Fibroblast of gingiva (primary cell): Measurements from ENCODE around the gene THOC3.
"Not testable (repeated sequence)": the region's sequence is repeated elsewhere in the genome, so short reads cannot be mapped to it uniquely, and the experiment has no call there.

Experiments used
- DNase-seq: peaks from one replicate; pipeline ENCODE4 v3.0.0-alpha.2; 2011; ENCODE audit warnings: low read depth

THOC3 gene

DNA sequence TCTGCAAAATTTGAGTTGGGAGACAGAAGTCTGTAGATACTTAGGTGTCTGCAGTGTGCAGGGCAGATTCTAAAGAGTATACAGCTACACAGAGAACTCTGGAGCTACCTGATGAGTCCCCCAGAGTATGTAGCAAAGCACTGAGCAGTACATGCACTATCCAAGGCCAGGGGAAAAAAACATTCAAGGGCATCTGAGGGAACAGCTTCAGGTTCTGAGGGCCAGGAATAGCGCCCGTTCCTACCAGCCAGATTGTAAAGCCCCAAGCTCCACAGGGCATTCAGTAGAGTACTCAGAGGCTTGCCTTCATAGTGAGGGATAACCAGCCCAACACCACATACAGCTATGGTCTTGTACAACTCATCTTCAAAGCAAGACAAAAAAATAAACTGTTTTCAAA lies 27.5 kb downstream of the THOC3 start:
- not testable (repeated sequence) for DNase-seq

GRCh38 chr5:175938489-175938888 lies 29.6 kb downstream of the THOC3 start:
- not testable (repeated sequence) for DNase-seq

- DNase-seq: not testable (repeated sequence)
These were observed 39.4 kb downstream of the THOC3 start for GRCh38 chr5:175928752-175929151.

DNA sequence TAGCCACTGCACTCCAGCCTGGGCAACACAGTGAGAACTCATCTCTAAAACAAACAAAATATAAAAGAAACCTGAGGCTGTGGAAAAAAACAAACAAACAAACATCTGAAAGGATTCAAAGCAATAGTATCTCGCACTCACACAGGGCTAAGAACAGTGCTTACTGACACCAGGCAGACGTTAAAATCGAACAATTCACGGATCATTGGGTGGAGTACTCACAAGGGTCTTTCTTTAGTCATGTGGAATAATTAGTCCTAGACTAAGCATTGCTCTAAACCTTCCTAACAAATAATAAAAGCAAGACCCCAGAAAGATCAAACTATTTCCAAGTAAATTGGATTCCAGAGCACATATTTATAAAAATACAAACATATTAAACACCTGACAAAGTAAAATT lies 43.0 kb downstream of the THOC3 start:
- not testable (repeated sequence) for DNase-seq

DNA sequence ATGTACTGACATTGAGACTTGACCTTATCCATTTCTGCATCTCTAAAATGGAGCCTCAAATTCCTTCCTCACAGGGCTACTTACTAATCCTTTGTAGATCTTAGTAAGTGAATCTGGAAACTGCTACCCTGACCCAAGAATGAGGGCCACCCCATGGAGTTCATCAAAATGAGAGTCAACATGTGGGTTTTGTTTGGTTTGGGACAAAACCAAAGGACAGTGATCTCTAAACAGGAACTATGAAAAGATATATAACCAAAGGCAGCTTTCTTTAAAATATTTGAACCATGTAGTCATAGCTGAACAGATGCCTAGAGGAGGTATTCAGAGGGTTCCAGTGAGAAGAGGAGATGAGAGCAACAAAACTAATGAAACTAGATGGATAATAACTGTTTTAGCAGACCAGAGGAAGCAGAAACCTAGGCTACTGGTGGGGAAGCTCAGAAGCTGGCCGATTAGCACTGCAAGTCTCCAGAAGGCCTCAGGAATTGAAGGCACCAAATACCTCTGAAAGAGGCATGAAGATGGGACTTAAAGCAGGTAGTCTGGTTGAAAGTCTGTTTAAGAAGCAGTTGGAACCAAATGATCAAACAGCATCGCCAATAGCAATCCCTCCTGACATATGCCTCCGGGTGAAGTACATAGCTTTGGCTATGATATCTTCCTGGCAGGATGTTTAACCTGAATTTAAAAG lies 45.8 kb downstream of the THOC3 start:
- peak; percentile 96 for DNase-seq

- DNase-seq: no peak
These were observed 46.9 kb downstream of the THOC3 start for GRCh38 chr5:175921061-175921730.

DNA sequence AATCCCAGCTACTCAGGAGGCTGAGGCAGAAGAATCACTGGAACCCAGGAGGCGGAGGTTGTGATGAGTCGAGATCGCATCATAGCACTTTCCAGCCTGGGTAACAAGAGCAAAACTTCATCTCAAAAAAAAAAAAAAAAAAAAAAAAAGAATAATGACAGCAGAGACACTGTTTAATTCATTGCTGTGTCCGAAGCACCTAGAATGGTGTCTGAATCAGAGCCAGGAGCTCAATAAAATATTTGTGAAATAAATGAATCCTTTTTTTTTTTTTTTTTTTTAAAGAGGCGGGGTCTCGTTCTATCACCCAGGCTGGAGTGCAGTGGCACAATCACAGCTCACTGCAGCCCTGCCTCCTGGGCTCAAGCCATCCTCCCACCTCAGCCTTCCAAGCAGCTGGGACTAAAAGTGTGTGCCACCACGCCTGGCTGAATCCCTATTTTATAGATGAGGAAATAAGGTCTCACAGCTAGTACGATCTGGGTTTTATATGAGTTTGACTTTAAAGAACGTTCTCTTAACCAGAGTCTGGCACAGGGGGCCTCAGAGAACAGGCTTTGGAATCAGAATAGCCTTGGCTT lies 47.8 kb downstream of the THOC3 start:
- DNase-seq: no peak

DNA sequence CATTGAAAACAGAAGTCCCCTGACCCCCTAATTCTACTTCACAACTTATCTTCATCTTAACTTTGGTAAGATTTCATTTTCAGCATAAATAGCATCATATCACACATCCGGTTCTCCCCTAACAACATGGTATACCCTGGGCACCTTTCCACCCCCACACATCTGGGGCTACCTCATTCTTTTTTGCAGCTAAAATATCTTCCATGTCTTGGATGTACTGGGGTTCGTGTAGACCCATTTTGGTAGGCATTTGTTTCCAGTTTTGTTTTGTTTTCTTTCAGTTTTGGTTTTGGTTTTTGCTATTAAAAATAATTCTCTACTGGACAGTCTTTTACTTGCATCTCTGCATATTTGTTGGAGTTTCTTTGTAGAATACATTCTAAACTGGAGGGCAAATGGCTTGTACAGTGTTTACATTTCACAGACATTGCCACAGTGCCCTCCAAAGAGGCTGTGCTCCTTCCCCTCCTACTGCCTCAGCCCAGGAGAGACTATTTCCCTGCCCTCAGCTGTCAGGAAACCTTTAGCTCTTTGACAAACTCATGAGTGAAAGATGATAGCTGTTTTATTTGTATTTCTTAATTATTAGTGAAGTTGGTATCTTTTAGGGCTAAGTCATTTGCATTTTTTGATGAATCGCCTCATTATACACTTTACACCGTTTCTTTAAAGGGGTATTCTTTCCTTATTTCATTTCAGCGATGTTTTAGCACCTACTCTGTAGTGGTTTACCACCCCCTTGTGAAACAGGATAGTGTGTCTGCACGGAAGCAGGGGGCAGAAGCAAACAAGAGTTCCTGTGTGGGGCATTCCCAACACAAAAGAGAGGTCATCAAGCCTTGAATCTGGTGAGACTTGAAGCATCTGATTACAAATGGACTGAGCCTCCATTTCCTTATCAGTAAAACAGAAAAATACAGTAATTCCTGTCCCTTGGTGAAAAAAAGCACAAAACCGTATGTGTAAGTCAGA lies 52.8 kb downstream of the THOC3 start:
- not testable (repeated sequence) for DNase-seq

GRCh38 chr5:175913835-175914672 lies 54.1 kb downstream of the THOC3 start:
- not testable (repeated sequence) for DNase-seq

DNA sequence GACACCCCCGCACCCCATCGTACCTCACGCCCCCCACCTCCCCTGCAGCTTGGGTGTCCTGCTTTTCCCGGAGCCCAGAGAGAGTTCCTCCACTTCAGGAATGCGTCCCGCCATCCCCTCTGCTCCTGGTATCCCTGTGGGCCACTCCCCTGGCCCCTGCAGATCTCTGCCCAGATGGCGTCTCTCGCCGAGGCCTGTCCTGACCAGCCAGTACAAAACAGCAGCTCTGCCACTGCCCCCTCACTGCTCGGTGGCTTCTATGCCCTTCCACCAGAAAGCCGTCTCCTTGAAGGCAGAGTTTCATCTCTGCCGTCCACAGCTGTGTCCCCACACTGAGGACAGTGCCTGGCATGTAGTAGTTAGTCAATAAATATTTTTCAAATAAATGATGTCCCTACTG lies 58.0 kb downstream of the THOC3 start:
- not testable (repeated sequence) for DNase-seq
